Measurements from ENCODE around the gene AUTS2.

GRCh38 chr7:70735313-70735712 is 1137.0 kb downstream of the AUTS2 start:
- TF ChIP-seq REST (IDR thresholded peaks at IDR 0.05) (no peak), CTCF (IDR thresholded peaks at IDR 0.05; ENCODE audit: low read depth, low read length, missing input control) (no peak), YY1 (IDR thresholded peaks at IDR 0.05) (no peak), MAX (IDR thresholded peaks at IDR 0.05) (no peak)
